Epithelial cell of esophagus (primary cell): ENCODE measurements around the gene TBC1D9B.
"Not testable (repeated sequence)": the region's sequence is repeated elsewhere in the genome, so short reads cannot be mapped to it uniquely, and the experiment has no call there.

Source experiments
- DNase-seq: peaks from one replicate; pipeline ENCODE4 v3.0.0; 2010; ENCODE audit warnings: low read depth
- H3K4me3 ChIP-seq: 2 replicates; pipeline ENCODE4 v1.5.1; 2011; ENCODE audit warnings: mild to moderate bottlenecking, low read length, control low read depth
- TF ChIP-seq, protein P1 (sequence below): IDR thresholded peaks from 2 replicates; pipeline ENCODE4 v1.5.1; 2011; ENCODE audit warnings: low read depth, mild to moderate bottlenecking, low read length, control low read depth, inconsistent platforms; ENCODE audit not compliant: insufficient read depth; ENCODE audit errors: missing control alignments

The TBC1D9B gene

GRCh38 chr5:179840321-179840720, 67.4 kb downstream of the TBC1D9B start:
- TF ChIP-seq, protein P1, sequence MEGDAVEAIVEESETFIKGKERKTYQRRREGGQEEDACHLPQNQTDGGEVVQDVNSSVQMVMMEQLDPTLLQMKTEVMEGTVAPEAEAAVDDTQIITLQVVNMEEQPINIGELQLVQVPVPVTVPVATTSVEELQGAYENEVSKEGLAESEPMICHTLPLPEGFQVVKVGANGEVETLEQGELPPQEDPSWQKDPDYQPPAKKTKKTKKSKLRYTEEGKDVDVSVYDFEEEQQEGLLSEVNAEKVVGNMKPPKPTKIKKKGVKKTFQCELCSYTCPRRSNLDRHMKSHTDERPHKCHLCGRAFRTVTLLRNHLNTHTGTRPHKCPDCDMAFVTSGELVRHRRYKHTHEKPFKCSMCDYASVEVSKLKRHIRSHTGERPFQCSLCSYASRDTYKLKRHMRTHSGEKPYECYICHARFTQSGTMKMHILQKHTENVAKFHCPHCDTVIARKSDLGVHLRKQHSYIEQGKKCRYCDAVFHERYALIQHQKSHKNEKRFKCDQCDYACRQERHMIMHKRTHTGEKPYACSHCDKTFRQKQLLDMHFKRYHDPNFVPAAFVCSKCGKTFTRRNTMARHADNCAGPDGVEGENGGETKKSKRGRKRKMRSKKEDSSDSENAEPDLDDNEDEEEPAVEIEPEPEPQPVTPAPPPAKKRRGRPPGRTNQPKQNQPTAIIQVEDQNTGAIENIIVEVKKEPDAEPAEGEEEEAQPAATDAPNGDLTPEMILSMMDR, result no peak
- no peak for DNase-seq
- no peak overlapping the region for H3K4me3 ChIP-seq

- TF ChIP-seq, protein P1, result no peak
- no peak overlapping the region for H3K4me3 ChIP-seq
- DNase-seq, result no peak
These were observed 68.1 kb downstream of the TBC1D9B start for GRCh38 chr5:179839328-179840256.

DNA sequence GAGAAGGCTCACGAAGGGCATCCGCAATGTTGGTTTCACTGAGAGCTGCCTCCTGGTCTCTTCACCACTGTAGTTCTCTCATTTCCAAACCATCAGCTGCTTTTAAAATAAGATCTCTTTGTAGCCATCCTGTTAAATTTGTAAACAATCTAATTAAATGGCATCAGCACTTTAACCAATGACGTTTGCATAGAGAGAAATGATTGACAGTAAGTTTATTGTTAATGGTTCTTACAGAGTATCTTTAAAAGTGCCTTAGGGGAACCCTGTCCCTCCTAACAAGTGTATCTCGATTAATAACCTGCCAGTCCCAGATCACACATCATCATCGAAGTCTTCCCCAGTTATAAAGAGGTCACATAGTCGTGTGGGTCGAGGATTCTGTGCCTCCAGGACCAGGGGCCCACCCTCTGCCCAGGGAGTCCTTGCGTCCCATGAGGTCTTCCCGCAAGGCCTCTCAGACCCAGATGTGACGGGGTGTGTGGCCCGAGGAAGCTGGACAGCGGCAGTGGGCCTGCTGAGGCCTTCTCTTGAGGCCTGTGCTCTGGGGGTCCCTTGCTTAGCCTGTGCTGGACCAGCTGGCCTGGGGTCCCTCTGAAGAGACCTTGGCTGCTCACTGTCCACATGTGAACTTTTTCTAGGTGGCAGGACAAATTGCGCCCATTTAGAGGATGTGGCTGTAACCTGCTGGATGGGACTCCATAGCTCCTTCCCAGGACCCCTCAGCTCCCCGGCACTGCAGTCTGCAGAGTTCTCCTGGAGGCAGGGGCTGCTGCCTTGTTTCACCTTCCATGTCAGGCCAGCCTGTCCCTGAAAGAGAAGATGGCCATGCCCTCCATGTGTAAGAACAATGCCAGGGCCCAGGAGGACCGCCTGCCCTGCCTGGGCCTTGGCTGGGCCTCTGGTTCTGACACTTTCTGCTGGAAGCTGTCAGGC, 70.4 kb downstream of the TBC1D9B start:
- no peak overlapping the region for H3K4me3 ChIP-seq
- no peak for DNase-seq
- TF ChIP-seq, protein P1, result no peak

- no peak overlapping the region for H3K4me3 ChIP-seq
- TF ChIP-seq, protein P1, result no peak
- DNase-seq, result no peak
These were observed 71.3 kb downstream of the TBC1D9B start for GRCh38 chr5:179836225-179837019.

DNA sequence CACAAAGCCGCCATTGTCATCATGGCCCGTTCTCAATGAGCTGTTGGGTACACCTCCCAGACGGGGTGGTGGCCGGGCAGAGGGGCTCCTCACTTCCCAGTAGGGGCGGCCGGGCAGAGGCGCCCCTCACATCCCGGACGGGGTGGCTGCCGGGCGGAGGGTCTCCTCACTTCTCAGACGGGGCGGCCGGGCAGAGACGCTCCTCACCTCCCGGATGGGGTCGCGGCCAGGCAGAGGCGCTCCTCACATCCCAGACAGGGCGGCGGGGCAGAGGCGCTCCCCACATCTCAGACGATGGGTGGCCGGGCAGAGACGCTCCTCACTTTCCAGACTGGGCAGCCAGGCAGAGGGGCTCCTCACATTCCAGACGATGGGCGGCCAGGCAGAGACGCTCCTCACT, 72.8 kb downstream of the TBC1D9B start:
- H3K4me3 ChIP-seq, DNase-seq: not testable (repeated sequence)

- DNase-seq, result no peak
- TF ChIP-seq, protein P1, result no peak
- H3K4me3 ChIP-seq, result no peak overlapping the region
These were observed 73.6 kb downstream of the TBC1D9B start for GRCh38 chr5:179834120-179834519.

GRCh38 chr5:179833709-179834070, 74.0 kb downstream of the TBC1D9B start:
- no peak for DNase-seq
- no peak overlapping the region for H3K4me3 ChIP-seq
- TF ChIP-seq, protein P1, result no peak
